GM12891 (cell line): ENCODE results near the gene OCIAD1.

Experiments
- DNase-seq: peaks from one replicate; pipeline ENCODE4 v3.0.0; 2011; ENCODE audit warnings: low spot score; ENCODE audit not compliant: insufficient read length
- FAIRE-seq: peaks from 2 replicates; lab custom pipeline; 2011; peaks lifted over from hg19 to GRCh38; lab: Jason Lieb, UNC
- PAX5 ChIP-seq: IDR thresholded peaks from 2 replicates; pipeline ENCODE4 v1.6.1; 2011; ENCODE audit warnings: low read length, moderate library complexity, mild to moderate bottlenecking; ENCODE audit not compliant: insufficient read depth, severe bottlenecking
- POLR2A ChIP-seq: IDR thresholded peaks from 2 replicates; pipeline ENCODE4 v1.6.1; 2011; ENCODE audit warnings: low read depth, low read length, control low read depth
- POLR2AphosphoS5 ChIP-seq: IDR thresholded peaks from 2 replicates; pipeline ENCODE4 v1.6.1; 2011; ENCODE audit warnings: low read depth, low read length, control low read depth
- POU2F2 ChIP-seq: IDR thresholded peaks from 2 replicates; pipeline ENCODE4 v1.6.1; 2011; ENCODE audit warnings: low read depth, mild to moderate bottlenecking, control low read depth, low read length, moderate library complexity
- SPI1 ChIP-seq: IDR thresholded peaks from 2 replicates; pipeline ENCODE4 v1.6.1; 2011; ENCODE audit warnings: low read depth, low read length, control low read depth
- TAF1 ChIP-seq: IDR thresholded peaks from 2 replicates; pipeline ENCODE4 v1.6.1; 2011; ENCODE audit warnings: low read depth, low read length, control low read depth

Gene OCIAD1

DNA sequence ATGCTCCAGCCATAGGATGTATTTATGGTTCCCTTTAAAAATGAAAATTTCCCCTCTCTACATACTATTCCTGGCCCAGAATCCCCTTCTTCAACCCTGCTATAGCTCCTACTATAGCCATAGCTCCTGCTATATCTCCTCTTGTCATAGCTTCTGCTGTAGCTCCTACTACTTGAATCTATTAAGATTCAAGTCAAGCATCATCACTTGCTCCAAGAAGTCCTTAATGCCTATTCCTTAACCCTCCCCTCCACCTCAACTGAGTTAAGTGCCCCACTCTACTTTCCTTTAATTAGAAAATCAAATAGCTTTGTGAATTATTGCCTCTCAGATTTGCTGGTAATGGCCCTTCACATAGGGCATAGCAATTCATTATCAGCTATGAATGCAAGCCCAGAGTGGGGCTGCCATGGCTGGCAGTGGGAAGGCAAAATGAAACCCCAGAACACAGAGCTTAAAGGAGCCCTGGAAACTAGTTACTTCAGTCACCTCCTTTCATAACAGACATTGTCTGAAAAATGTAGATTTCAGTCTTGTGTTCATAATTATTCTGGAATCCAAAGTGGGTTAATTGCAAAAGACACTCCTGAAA, 60.2 kb downstream of the OCIAD1 start:
- FAIRE-seq, result no peak
- TF ChIP-seq SPI1 (no peak), PAX5 (no peak), TAF1 (no peak), POLR2AphosphoS5 (no peak), POU2F2 (no peak), POLR2A (no peak)
- no peak for DNase-seq

GRCh38 chr4:48896845-48897244, 66.0 kb downstream of the OCIAD1 start:
- DNase-seq (no peak), FAIRE-seq (no peak)

GRCh38 chr4:48898733-48899431, 68.0 kb downstream of the OCIAD1 start:
- no peak for TF ChIP-seq POLR2A
- peak; percentile 98 for TF ChIP-seq SPI1
- TF ChIP-seq TAF1, result no peak
- no peak for TF ChIP-seq PAX5
- no peak for TF ChIP-seq POLR2AphosphoS5
- no peak for TF ChIP-seq POU2F2
- FAIRE-seq, result peak; percentile 66
- no peak for DNase-seq

More at GRCh38 chr4:48896845-48897244, 66.0 kb downstream of the OCIAD1 start:
- no peak for TF ChIP-seq POLR2AphosphoS5
- TF ChIP-seq PAX5, result no peak
- TF ChIP-seq POU2F2, result no peak
- TF ChIP-seq SPI1, result no peak
- no peak for TF ChIP-seq TAF1
- no peak for TF ChIP-seq POLR2A

GRCh38 chr4:48899432-48899749, 68.5 kb downstream of the OCIAD1 start:
- FAIRE-seq (no peak), DNase-seq (no peak)
- TF ChIP-seq PAX5 (no peak), TAF1 (no peak), POLR2AphosphoS5 (no peak), POLR2A (no peak), POU2F2 (no peak), SPI1 (no peak)

- DNase-seq, result no peak
- FAIRE-seq, result no peak
- no peak for TF ChIP-seq PAX5
- TF ChIP-seq POU2F2, result no peak
- TF ChIP-seq TAF1, result no peak
- no peak for TF ChIP-seq SPI1
- TF ChIP-seq POLR2AphosphoS5, result no peak
- no peak for TF ChIP-seq POLR2A
These were observed 69.1 kb downstream of the OCIAD1 start for GRCh38 chr4:48899950-48900349.

DNA sequence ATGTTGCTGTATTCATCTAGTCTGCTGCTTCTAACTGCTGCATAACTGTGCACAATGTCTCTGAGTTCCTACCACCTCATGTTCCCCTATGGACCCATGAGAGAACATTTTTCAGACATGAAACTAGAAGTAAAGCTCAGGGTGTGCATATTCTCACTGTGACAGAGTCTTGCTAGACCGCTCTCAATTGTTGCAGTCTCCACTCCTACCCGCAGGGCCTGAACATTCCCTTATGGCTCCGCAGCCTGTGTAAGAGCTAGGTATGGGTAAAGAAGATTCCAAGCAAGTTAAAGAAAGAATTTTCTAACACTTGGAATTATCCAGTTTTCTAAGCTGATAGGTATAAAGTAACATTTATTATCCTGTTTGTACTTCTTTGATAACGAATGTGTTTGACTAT, 70.3 kb downstream of the OCIAD1 start:
- FAIRE-seq, result no peak
- no peak for DNase-seq
- no peak for TF ChIP-seq PAX5
- no peak for TF ChIP-seq POU2F2
- no peak for TF ChIP-seq POLR2A
- TF ChIP-seq TAF1, result no peak
- TF ChIP-seq SPI1, result no peak
- TF ChIP-seq POLR2AphosphoS5, result no peak

DNA sequence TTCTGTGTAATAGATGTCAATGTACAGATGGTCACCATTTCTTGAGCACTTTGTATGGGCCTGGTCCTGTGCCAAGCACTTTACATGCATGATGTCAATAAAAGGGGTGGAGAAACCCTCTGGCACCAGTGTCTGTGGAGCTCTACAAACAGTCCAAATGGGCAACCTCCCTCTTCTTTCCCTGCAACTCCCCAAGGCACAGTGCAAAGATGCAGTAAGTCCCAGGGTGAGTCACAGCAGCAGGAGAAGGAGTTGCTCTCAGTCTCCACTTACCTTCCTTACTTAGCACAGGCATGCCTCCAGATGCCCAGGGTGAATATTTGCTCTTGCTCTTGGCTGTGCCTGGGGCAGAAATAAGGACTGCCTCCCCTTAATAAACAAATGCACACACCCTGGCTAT, 71.4 kb downstream of the OCIAD1 start:
- DNase-seq (no peak), FAIRE-seq (no peak)
- TF ChIP-seq TAF1, result no peak
- no peak for TF ChIP-seq SPI1
- TF ChIP-seq POU2F2, result no peak
- TF ChIP-seq POLR2AphosphoS5, result no peak
- TF ChIP-seq POLR2A, result no peak
- TF ChIP-seq PAX5, result no peak

GRCh38 chr4:48904101-48904500, 73.2 kb downstream of the OCIAD1 start:
- DNase-seq, result no peak
- TF ChIP-seq POLR2AphosphoS5 (no peak), TAF1 (no peak), PAX5 (no peak), POU2F2 (no peak), POLR2A (no peak), SPI1 (no peak)
- FAIRE-seq, result no peak

- FAIRE-seq (no peak), DNase-seq (no peak)
- TF ChIP-seq PAX5 (no peak), POU2F2 (no peak), POLR2AphosphoS5 (no peak)
These were observed 73.8 kb downstream of the OCIAD1 start for GRCh38 chr4:48904541-48905142.
